Hindlimb muscle (tissue), 1 donor: ENCODE data around the gene PSMD13. TPM values are rescaled to one million over a fixed set of nuclear protein-coding genes. Genes with fewer than 3 reads are reported as not detected.
"Not testable (repeated sequence)": the region's sequence is repeated elsewhere in the genome, so short reads cannot be mapped to it uniquely, and the experiment has no call there.

ENCODE experiments used
- DNase-seq: peaks from one replicate; pipeline ENCODE4 v3.0.0-alpha.2; 2013
- polyA plus RNA-seq: library from polyadenylated mRNA; unstranded; fragments of 120-200 nt; gene quantifications from one replicate; pipeline ENCODE4 v1.2.1, GENCODE V29; 2013; ENCODE audit not compliant: insufficient read length

The PSMD13 gene
- polyA plus RNA-seq, 1 donor: 87.5 TPM

DNA sequence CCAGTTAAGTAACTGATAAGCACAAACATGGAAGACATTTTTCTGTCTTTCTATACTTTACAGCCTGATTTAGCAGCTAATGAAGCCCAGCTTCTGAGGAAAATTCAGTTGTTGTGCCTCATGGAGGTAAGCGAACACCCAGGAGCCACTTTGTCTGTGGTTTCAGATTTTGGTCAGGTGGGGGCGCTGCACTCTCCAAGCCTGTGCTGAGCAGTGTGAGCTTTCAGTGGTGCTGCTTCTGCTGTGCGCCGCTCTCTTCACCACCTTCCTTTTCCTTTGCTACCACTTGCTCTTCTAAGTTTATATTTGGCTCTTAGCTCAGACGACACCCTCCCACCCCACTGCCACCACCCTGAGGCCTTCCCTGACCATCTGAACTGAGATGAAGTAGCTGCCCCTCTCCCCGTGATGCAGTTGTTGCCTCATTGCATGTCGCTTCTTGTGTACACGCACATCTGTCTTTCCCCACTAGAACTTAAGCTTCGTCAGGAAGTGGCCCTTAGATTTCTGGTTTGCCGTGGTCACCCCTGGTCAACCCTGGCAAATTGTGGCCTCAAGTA is 14.0 kb downstream of the PSMD13 start:
- no peak for DNase-seq

DNA sequence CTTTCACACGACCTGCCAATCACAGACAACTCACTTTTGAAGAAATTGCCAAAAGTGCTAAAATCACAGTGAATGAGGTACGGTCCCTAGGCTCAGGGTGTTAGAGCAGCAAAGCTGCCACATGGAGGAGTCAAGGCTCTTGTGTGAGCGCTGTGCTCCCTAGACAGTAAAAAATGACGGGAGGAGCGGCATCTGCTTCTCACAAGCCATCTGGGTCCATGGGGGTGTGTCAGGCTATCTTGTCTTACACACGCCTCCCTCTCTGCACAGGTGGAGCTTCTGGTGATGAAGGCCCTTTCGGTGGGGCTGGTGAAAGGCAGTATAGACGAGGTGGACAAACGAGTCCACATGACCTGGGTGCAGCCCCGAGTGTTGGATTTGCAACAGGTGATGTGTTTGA is 14.8 kb downstream of the PSMD13 start:
- DNase-seq: no peak

GRCh38 chr11:252666-253065 is 15.9 kb downstream of the PSMD13 start:
- DNase-seq: no peak

DNA sequence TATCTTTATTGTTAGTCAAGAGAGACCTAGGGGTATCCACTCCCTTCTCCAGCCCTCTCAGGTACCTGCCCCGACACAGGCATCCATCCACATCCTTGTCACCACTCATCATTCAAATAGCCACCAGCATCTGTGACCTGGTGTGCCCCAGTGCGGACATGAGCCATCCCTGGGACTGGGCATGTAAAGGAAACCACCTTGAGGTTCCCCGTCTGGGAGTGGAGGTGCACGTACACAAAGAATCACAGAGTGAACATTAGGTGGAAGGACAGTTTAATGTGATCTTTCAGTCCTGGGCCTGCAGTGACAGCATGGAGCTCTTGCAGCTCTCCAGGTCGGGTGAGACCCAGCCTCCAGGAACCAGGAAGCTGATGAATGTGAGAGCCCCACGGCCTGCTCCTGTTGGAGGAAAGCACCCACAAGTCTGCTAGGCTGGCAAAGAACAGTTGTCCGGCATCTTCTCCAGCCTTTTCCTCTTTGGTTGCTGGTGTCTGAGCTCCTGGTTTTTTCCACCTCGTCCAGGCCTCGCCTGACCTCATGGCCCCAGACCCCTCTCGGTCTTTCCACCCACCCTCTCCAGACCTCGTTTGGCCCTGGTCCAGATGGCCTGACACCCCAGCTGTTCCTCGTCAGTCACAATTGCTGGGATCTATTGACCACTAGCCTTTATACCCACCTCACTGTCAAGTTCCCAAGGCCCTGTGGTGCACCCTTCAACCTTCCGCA is 16.5 kb downstream of the PSMD13 start:
- no peak for DNase-seq

DNA sequence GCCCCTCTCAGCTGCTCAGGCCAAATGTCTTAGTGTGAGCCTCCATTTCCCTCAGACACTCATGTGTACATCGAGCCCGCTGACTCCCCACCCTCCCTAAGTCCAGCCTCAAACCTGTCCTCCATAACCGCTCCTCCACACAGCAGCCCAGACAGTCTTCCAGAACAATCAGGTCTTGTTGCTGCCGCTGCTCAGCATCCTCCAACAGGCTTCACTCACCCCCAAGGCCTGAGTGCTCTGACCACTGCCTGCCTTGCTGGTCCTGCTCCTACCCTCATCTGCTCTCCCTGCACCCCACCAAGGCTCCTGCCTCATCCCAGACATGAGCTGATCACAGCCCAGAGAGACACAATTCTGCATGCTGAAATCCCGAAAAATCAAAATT is 17.1 kb downstream of the PSMD13 start:
- DNase-seq: no peak

DNA sequence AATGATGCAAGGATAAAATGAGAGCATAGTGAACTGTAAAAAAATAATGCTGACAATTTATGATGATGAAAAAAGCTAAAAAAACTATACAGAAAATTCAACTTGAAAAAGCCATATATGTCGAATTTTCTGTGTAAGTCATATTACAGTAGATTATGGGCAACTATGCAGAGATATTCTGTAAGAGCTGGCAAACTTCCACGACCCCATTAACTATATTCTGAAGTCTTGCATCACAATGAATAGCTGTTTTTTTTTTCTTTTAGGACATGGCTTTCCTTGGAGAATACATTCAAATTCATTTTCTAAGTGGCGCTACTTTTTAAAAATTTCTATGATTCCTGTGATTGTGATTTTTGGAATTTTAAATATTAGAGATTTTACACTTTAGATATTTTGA is 18.4 kb downstream of the PSMD13 start:
- no peak for DNase-seq

DNA sequence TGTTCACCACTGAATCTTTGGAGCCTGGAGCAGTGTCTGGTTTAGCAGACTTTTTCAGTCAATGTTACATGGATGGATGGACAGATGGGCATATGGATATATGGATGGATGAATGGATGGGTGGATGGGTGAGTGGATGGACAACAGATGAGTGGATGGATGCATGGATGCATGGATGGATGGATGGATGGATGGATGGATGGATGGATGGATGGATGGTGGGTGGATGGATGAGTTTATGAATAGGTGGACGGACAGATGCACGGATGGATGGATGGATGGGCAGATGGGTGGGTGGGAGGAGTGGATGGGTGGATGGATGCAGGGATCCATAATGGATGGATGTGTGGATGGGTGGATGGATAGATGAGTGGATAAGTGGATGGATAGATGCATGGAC is 19.0 kb downstream of the PSMD13 start:
- DNase-seq: no peak

GRCh38 chr11:256952-257737 is 20.4 kb downstream of the PSMD13 start:
- DNase-seq: no peak

DNA sequence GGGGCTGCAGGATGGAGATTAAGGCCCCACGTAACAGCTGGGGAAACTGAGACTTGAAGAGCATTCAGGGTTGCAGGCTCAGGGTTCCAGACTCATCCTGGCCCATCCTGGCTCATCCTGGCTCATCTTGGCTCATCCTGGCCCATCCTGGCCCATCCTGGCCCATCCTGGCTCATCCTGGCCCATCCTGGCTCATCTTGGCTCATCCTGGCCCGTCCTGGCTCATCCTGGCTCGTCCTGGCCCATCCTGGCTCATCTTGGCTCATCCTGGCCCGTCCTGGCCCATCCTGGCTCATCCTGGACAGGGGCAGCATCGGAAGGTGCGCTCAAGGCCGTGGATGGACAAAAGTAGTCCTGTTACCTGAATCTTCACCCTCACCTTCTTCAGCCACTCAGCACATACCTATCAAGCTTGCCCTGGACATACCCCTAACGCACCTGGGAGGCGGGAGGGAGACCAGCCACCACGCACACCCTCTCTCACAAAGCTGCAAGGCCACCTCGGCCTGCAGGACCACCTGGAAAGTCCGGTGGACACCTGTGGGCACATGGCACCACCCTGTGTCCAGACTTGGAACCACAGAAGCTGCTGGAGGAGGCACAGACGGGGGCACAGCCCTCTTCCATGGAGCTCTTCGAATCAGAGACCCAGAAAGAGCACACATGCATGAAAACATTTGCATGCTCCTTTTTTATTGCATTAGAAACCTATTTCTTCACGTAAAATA is 21.2 kb downstream of the PSMD13 start:
- no peak for DNase-seq

GRCh38 chr11:259413-259812 is 22.6 kb downstream of the PSMD13 start:
- no peak for DNase-seq

- DNase-seq: no peak
Observed at GRCh38 chr11:261624-262023, 24.8 kb downstream of the PSMD13 start.

- DNase-seq: no peak
Observed at GRCh38 chr11:266676-267439, 30.1 kb downstream of the PSMD13 start.

- DNase-seq: no peak
Observed at GRCh38 chr11:267491-267994, 30.8 kb downstream of the PSMD13 start.

DNA sequence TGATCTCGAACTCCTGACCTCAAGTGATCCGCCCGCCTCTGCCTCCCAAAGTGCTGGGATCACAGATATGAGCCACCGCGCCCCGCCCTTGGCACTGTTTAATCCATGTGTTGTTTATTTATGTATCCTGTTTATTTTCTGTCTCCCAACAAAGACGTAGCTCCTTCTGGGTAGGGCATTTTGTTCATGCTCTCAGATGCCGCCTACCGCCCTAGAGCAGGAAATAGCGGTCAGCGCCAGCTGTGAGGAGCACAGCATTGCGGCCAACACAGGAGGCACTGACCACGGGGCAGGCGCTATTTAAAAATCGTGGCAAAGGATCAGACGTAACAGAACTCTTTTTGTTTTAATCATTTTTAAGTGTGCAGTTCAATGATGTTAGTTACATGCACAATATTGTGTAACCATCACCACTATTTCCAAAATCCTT is 32.0 kb downstream of the PSMD13 start:
- not testable (repeated sequence) for DNase-seq

- peak; percentile 24 for DNase-seq
Observed at GRCh38 chr11:269146-269890, 32.5 kb downstream of the PSMD13 start.

DNA sequence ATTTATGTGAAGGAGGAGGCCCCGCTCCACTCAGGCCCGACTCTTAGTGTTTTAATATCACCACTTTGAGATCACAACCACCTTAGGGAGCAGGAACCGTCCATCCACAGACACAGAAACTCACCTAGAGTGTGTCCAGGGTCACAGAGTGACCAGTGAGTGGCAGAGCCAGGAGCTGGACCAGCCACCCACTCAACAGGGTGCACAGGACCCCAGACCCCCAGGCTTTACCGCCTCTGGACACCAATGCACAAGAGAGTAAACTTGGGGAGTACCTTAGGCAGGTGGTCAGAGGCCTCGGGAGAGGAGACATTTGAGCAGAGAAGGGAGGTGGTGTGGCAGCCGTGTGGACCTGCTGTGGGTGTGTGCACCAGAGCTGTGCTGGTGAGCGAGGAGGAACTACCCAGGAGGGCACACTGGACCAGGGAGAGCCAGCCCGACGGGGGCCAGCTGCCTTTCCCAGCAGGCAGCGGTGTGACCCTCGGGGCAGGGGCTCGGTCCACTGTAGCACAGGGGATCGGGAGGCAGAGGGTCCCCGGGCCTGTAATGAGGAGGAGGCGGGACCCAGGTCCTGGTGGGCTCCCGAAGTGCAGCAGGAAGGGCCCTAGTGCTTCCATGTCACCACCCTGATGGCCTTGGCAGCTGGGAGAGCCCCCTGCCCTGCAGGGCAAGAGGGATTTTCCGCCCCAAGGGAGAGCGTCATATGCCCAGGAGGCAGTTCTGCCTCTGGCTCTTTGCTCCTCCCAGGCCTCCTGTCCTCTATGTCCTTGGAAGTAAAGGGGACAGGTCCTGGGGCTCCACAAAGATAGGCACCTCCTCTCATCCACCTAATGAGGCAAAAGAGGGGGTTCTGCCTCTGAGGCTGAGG is 33.9 kb downstream of the PSMD13 start:
- no peak for DNase-seq

- DNase-seq: no peak
Observed at GRCh38 chr11:271319-271715, 34.5 kb downstream of the PSMD13 start.

- no peak for DNase-seq
Observed at GRCh38 chr11:272195-272930, 35.6 kb downstream of the PSMD13 start.

DNA sequence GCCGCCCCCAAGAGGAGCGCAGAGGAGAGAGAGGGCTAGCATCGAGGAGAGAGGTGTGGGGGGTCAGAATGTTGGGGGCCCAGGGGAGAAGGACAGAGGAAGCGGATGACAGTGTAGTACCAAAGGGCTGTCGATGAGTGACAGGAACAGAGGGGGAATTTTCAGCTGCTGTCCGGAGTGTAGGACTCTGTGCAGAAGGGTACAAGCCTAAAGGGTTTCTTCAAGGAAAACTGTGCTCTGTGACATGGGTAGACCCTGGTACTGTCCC is 36.1 kb downstream of the PSMD13 start:
- DNase-seq: no peak

DNA sequence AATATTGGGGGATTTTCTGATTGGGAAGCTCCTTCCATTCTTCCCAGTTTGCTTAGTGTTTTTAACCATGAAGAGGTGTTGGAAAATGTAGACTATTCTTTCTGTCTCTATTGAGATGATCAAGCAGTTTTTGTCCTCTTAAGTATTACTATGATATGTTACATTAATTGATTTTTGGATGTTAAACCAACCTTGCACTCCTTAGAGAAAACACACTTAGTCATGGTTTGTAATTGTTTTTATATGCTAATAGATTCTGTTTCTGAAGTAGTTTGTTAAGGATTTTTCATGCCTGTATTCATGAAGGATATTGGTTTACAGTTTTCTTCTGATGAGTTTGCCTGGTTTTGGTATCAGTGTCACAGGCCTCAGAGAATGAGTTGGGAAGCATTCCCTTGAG is 39.4 kb downstream of the PSMD13 start:
- DNase-seq: no peak
